DLD1 (cell line): ENCODE measurements around the gene TRAK2.
"Not testable (repeated sequence)": the region's sequence is repeated elsewhere in the genome, so short reads cannot be mapped to it uniquely, and the experiment has no call there.

Experiments used
- in situ Hi-C: cut with HindIII; loops from 2 replicates; pipeline ENCODE4 v1.10.0; 2017; ENCODE audit warnings: low sequenced_read_pairs

The TRAK2 gene

GRCh38 chr2:201452058-201452921 lies 1.0 kb upstream of the TRAK2 start:
- in situ Hi-C loops, result no loop called here

- in situ Hi-C loops, result no loop called here
These were observed 335 bp downstream of the TRAK2 start for GRCh38 chr2:201450954-201451291.

GRCh38 chr2:201448701-201449100 lies 2.6 kb downstream of the TRAK2 start:
- in situ Hi-C loops, result no loop called here

GRCh38 chr2:201448061-201448460 lies 3.2 kb downstream of the TRAK2 start:
- in situ Hi-C loops, result no loop called here

- in situ Hi-C loops, result no loop called here
These were observed 4.2 kb downstream of the TRAK2 start for GRCh38 chr2:201447086-201447485.

GRCh38 chr2:201444746-201445465 lies 6.4 kb downstream of the TRAK2 start:
- in situ Hi-C loops, result no loop called here

GRCh38 chr2:201441409-201441808 lies 9.8 kb downstream of the TRAK2 start:
- in situ Hi-C loops, result no loop called here

GRCh38 chr2:201440182-201440581 lies 11.1 kb downstream of the TRAK2 start:
- in situ Hi-C loops, result no loop called here

- in situ Hi-C loops, result not testable (repeated sequence)
These were observed 11.8 kb downstream of the TRAK2 start for GRCh38 chr2:201439336-201439922.

- in situ Hi-C loops, result no loop called here
These were observed 15.1 kb downstream of the TRAK2 start for GRCh38 chr2:201436141-201436540.

GRCh38 chr2:201433394-201433995 lies 17.8 kb downstream of the TRAK2 start:
- in situ Hi-C loops, result no loop called here

- in situ Hi-C loops, result no loop called here
These were observed 18.5 kb downstream of the TRAK2 start for GRCh38 chr2:201432621-201433393.

- in situ Hi-C loops, result no loop called here
These were observed 19.1 kb downstream of the TRAK2 start for GRCh38 chr2:201432038-201432620.

GRCh38 chr2:201430839-201431238 lies 20.4 kb downstream of the TRAK2 start:
- in situ Hi-C loops, result no loop called here

- in situ Hi-C loops, result not testable (repeated sequence)
These were observed 20.9 kb downstream of the TRAK2 start for GRCh38 chr2:201430322-201430721.

GRCh38 chr2:201429835-201430234 lies 21.4 kb downstream of the TRAK2 start:
- in situ Hi-C loops, result not testable (repeated sequence)

- in situ Hi-C loops, result not testable (repeated sequence)
These were observed 22.9 kb downstream of the TRAK2 start for GRCh38 chr2:201428366-201428765.

- in situ Hi-C loops, result no loop called here
These were observed 25.3 kb downstream of the TRAK2 start for GRCh38 chr2:201425952-201426351.

GRCh38 chr2:201420442-201421113 lies 30.7 kb downstream of the TRAK2 start:
- in situ Hi-C loops, result no loop called here

- in situ Hi-C loops, result no loop called here
These were observed 31.3 kb downstream of the TRAK2 start for GRCh38 chr2:201419986-201420385.
